NCI-H1105 (cell line): ENCODE measurements around the gene OR4A5.
"Not testable (repeated sequence)": the region's sequence is repeated elsewhere in the genome, so short reads cannot be mapped to it uniquely, and the experiment has no call there.

Experiments used
- DNase-seq: peaks from one replicate; lab custom pipeline; 2025; lab: John Stamatoyannopoulos, UW

The OR4A5 gene, protein sequence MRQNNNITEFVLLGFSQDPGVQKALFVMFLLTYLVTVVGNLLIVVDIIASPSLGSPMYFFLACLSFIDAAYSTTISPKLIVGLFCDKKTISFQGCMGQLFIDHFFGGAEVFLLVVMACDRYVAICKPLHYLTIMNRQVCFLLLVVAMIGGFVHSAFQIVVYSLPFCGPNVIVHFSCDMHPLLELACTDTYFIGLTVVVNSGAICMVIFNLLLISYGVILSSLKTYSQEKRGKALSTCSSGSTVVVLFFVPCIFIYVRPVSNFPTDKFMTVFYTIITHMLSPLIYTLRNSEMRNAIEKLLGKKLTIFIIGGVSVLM

DNA sequence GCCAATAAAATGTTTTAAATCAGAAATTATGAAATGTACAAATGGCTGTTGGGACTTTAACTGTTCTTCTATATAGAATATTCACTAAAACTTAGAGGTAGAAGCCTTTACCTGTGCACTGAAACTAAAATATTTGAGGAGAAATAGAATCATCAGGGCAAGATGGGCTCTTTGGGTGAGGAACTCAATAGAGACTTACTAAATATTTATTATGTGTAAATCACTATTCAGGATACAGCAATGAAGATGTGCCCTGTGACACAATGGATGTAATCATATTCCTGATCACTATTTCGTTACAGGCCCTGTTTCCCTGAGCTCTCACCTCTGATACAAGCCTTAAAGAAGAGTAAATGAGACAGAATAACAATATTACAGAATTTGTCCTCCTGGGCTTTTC lies at the start of gene OR4A5:
Gene OR4A5 (plus strand): TSS at position 301 of the 400 bp plus-strand sequence. CDS start 53 bp downstream, at position 354.
- not testable (repeated sequence) for DNase-seq

- not testable (repeated sequence) for DNase-seq
Measured at GRCh38 chr11:54720094-54720493, 13.5 kb downstream of the OR4A5 start.
